IPS DF 6.9 (cell line): ENCODE data around the gene ZBTB49.

Experiments
- DNase-seq: peaks from one replicate; pipeline ENCODE4 v3.0.0-alpha.2; 2013; ENCODE audit warnings: low read depth, low spot score
- H3K27ac ChIP-seq: one replicate; pipeline ENCODE4 v1.5.1; 2013; ENCODE audit warnings: low read length, control low read depth
- H3K27me3 ChIP-seq: 2 replicates; pipeline ENCODE4 v1.6.1; 2013; ENCODE audit warnings: mild to moderate bottlenecking, low read length; ENCODE audit not compliant: control insufficient read depth, insufficient read depth
- H3K36me3 ChIP-seq: 2 replicates; pipeline ENCODE4 v1.6.1; 2013; ENCODE audit warnings: low read length; ENCODE audit not compliant: control insufficient read depth, insufficient read depth
- H3K4me1 ChIP-seq: 2 replicates; pipeline ENCODE4 v1.6.1; 2013; ENCODE audit warnings: low read length; ENCODE audit not compliant: control insufficient read depth, insufficient read depth
- H3K4me3 ChIP-seq: 2 replicates; pipeline ENCODE4 v1.5.1; 2013; ENCODE audit warnings: mild to moderate bottlenecking, low read length
- H3K9me3 ChIP-seq: 2 replicates; pipeline ENCODE4 v1.6.1; 2013; ENCODE audit warnings: low read length, inconsistent platforms; ENCODE audit not compliant: control insufficient read depth, insufficient read depth
- WGBS: extraction: QIAGEN DNeasy Blood & Tissue Kit; methylation state at CpG from one replicate; pipeline ENCODE4 v1.1.7; 2013; ENCODE audit warnings: mixed read lengths, missing lambda C conversion rate; ENCODE audit not compliant: insufficient read length, insufficient coverage; 5-methylcytosine and 5-hydroxymethylcytosine counted together

ZBTB49 gene

DNA sequence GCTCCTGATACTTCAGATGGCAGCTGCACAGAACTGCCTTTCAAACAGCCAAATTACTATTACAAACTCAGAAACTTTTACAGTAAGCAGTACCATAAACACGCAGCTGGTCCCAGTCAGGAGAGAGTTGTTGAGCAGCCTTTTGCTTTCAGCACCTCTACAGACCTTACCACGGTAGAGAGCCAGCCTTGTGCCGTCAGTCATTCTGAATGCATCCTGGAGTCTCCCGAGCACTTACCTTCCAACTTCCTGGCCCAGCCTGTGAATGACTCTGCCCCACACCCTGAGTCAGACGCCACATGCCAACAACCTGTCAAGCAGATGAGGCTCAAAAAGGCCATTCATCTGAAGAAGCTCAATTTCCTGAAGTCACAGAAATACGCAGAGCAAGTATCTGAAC lies 12.4 kb downstream of the ZBTB49 start:
- no peak overlapping the region for H3K27ac ChIP-seq
- DNase-seq: no peak
- no peaks in the 10 kb centered on the region for H3K27me3 ChIP-seq
- WGBS: no CpG with 5 or more reads among the region's 6 CpGs
- no peaks in the 10 kb centered on the region for H3K4me1 ChIP-seq
- no peaks in the 10 kb centered on the region for H3K9me3 ChIP-seq
- no peak overlapping the region for H3K4me3 ChIP-seq
- peaks cover 14% of the 10 kb centered on the region; the same call in 1 of the 2 replicates for H3K36me3 ChIP-seq

DNA sequence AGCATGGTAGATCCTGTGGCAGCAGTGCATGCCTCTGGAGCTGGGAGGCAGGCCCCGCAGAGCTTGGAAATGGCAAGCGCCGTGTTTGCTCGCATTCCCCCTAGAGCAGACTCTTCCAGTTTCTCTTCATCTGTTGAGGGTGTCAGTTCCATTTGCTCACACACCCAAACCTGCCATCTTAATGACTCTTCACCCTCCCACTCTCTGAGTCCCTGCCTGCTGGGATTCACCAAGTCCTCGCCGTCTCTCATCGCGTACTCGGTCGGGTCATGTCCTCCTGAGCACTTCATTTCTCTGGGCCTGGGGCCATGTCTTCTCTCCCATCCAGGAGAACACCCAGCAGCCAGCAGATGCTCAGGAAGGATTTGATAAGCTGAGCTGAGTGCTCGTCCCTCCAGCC lies 16.9 kb downstream of the ZBTB49 start:
- H3K4me1 ChIP-seq: no peaks in the 10 kb centered on the region
- no peak overlapping the region for H3K4me3 ChIP-seq
- no peak overlapping the region for H3K27ac ChIP-seq
- no peak for DNase-seq
- no CpG with 5 or more reads among the region's 11 CpGs for WGBS
- H3K27me3 ChIP-seq: no peaks in the 10 kb centered on the region
- H3K9me3 ChIP-seq: no peaks in the 10 kb centered on the region
- H3K36me3 ChIP-seq: peaks cover 7% of the 10 kb centered on the region; the same call in 1 of the 2 replicates

DNA sequence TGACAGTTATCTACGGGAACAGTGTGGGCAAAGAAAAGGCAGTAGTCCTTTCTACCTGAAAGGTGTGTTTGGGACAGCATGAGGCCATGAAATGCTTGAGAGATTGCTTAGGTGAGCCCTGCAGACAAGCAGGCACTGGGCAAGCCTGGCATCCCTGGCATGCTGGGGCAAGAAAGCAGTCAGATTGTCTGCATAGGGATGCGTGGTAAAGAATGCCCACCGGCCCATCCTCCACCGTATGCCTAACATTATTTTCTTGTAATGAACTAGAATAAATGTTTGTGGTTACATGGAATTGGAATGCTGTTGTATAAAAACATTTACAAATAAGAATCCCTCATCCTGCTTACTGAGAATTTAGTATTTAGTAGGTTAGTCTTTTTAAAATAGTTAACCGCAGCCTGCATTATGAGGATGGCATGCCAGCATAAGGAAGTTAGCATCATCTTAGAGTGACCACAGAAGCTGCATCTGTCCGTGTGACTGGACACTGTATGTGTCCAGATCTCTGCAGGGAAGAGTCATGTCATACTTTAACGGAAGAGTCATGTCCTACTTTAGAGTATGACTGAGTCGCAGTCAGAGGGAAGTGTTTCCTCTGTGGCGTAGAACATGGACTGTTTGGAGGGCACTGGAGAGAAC lies 18.9 kb downstream of the ZBTB49 start:
- no CpG with 5 or more reads among the region's 9 CpGs for WGBS
- Histone ChIP-seq H3K27ac (no peak overlapping the region), H3K9me3 (no peaks in the 10 kb centered on the region), H3K4me3 (no peak overlapping the region), H3K27me3 (no peaks in the 10 kb centered on the region), H3K4me1 (no peaks in the 10 kb centered on the region), H3K36me3 (no peaks in the 10 kb centered on the region)
- DNase-seq: no peak

DNA sequence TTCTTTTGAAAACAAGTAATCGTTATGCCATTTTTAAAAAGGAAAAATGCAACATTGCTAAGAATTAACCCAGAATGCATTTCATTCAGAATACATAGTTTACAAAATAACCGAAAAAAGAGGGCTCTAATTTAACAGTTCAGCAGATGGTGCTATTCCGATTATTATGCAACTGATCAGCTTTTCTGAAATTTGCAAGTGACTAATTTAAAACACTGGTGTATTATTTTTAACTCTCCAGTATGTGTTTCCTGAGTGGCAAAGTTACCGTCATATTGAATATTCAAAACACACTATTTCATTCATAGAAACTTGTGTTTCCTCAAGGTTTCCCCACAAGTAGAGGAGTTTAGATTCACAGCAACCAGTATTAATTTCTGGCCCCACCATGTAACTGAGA lies 21.1 kb downstream of the ZBTB49 start:
- Histone ChIP-seq H3K27ac (no peak overlapping the region), H3K27me3 (no peaks in the 10 kb centered on the region), H3K4me1 (no peaks in the 10 kb centered on the region), H3K4me3 (no peak overlapping the region), H3K36me3 (no peaks in the 10 kb centered on the region), H3K9me3 (no peaks in the 10 kb centered on the region)
- no peak for DNase-seq
- no CpG with 5 or more reads among the region's 4 CpGs for WGBS

DNA sequence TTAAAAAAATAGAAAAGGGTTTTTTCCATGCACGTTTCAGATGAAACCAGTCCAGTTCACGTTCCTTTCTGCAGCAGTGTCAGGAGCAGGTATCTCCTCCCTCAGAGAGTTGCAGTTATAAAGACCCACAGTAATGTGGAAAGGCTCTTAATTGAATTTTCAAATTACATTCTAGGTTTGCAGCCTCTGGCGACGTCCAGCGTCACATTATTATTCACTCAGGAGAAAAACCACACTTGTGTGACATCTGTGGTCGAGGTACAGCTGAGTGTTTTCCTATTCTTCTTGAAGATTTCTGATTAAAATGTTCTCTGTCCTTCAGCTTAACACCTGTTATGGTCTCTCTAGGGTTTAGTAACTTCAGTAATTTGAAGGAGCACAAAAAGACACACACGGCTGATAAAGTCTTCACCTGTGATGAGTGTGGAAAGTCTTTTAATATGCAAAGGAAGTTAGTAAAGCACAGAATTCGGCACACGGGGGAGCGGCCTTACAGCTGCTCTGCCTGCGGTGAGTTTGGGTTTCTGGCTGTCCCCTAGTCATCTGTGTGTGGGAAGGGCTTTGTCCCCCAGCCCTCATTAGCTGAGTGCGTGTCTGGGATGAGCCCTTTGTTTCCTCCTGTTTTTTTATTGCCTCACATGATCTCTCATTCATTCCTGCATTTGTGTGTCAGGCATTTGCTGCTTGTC lies 25.6 kb downstream of the ZBTB49 start:
- no peak for DNase-seq
- H3K4me1 ChIP-seq: no peaks in the 10 kb centered on the region
- no peak overlapping the region for H3K4me3 ChIP-seq
- WGBS: no CpG with 5 or more reads among the region's 12 CpGs
- H3K27ac ChIP-seq: no peak overlapping the region
- no peaks in the 10 kb centered on the region for H3K36me3 ChIP-seq
- H3K27me3 ChIP-seq: no peaks in the 10 kb centered on the region
- H3K9me3 ChIP-seq: no peaks in the 10 kb centered on the region

DNA sequence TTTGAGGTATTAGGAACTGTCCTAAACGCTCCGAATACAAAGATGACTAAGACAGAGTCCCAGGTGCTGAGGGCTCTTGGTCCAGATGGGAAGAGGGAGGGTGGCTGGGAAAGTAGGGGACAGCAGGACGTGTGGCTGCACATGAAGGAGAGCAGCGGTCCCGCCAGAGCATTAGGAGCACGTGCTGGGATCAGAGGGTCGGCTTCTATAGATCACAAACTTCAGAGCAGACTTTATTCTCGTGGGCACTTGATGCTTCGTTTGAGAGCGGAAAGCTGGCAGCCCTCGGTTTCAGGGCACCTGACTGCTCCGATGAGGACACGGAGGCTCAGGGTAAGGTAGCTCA lies 26.1 kb downstream of the ZBTB49 start:
- DNase-seq: no peak
- no CpG with 5 or more reads among the region's 13 CpGs for WGBS
- no peak overlapping the region for H3K27ac ChIP-seq
- H3K9me3 ChIP-seq: no peaks in the 10 kb centered on the region
- no peaks in the 10 kb centered on the region for H3K36me3 ChIP-seq
- H3K4me3 ChIP-seq: no peak overlapping the region
- H3K4me1 ChIP-seq: no peaks in the 10 kb centered on the region
- H3K27me3 ChIP-seq: no peaks in the 10 kb centered on the region

DNA sequence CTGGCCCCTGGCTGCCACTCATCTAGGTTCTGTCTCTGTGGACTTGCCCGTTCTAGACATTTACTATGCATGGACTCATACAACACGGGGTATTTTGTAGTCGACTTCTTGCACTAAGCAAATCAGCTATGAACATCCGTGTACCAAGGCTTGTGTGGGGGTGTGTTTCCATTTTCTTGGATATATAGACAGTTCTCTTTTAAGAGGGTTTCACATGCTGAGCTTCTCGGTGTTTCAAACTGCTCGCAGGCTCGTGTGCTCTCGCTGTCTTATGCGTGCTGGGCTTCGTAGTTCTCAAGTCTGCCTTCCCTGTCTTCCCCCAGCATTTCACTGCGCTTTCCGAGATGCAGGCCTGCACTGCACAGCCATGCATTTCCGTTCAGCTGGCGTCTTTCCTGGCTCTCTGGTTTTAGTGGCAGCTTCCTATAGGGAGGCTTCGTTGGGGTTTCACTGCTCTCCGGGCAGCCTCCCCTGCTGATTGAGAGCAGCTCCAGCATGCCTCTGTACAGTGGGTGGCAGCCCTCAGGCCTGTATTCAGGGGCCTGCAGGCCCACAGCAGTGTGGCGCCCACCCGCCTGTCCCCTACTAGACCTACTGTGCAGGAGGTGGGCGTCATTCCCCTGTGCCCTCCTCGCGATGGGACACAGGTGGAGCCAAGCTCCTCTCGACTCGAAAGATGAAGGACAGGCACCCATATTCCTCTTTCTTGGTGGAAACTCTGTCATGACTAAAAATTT lies 27.6 kb downstream of the ZBTB49 start:
- no peaks in the 10 kb centered on the region for H3K27me3 ChIP-seq
- no peak for DNase-seq
- H3K4me3 ChIP-seq: no peak overlapping the region
- no peaks in the 10 kb centered on the region for H3K36me3 ChIP-seq
- no peak overlapping the region for H3K27ac ChIP-seq
- no peaks in the 10 kb centered on the region for H3K9me3 ChIP-seq
- WGBS: no CpG with 5 or more reads among the region's 23 CpGs
- no peaks in the 10 kb centered on the region for H3K4me1 ChIP-seq

DNA sequence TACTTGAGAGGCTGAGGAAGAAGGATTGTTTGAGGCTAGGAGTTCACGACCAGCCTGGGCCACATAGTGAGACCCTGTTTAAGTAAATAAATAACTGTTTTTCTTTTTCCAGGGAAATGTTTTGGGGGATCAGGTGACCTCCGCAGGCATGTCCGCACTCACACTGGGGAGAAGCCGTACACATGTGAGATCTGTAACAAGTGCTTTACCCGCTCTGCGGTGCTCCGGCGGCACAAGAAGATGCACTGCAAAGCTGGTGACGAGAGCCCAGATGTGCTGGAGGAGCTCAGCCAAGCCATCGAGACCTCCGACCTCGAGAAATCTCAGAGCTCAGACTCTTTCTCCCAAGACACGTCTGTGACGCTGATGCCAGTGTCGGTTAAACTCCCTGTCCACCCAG lies 30.5 kb downstream of the ZBTB49 start:
- Histone ChIP-seq H3K27me3 (no peaks in the 10 kb centered on the region), H3K9me3 (no peaks in the 10 kb centered on the region), H3K4me3 (no peak overlapping the region), H3K36me3 (no peaks in the 10 kb centered on the region), H3K4me1 (no peaks in the 10 kb centered on the region), H3K27ac (no peak overlapping the region)
- no CpG with 5 or more reads among the region's 15 CpGs for WGBS
- no peak for DNase-seq

DNA sequence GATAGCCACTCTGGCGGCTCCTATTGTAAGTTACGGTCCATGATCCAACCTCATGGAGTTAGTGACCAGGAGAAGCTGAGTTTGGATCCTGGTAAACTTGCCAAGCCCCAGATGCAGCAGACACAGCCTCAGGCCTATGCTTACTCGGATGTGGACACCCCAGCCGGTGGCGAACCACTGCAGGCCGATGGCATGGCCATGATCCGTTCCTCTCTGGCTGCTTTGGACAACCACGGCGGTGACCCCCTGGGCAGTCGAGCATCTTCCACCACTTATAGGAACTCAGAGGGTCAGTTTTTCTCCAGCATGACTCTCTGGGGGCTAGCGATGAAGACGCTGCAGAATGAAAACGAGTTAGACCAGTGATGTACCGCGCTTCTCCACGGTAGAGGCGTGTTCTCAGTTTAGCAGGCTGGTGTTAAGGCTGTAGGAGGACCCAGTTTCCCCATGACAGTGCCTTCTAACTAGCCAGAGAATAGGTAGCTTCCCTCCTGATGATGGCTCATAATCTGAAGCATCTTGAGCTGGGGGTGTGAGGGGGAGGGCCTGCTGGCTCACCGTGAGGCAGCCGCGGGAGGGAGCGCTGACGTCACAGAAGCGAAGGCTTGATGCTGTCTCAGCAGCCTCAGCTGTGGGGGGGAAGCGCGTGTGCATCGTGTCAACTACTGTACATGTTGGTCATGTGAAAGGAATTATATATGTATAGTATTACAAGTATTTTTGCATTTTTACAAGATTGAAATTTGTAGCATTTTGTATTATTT lies 31.1 kb downstream of the ZBTB49 start:
- WGBS: no CpG with 5 or more reads among the region's 26 CpGs

DNA sequence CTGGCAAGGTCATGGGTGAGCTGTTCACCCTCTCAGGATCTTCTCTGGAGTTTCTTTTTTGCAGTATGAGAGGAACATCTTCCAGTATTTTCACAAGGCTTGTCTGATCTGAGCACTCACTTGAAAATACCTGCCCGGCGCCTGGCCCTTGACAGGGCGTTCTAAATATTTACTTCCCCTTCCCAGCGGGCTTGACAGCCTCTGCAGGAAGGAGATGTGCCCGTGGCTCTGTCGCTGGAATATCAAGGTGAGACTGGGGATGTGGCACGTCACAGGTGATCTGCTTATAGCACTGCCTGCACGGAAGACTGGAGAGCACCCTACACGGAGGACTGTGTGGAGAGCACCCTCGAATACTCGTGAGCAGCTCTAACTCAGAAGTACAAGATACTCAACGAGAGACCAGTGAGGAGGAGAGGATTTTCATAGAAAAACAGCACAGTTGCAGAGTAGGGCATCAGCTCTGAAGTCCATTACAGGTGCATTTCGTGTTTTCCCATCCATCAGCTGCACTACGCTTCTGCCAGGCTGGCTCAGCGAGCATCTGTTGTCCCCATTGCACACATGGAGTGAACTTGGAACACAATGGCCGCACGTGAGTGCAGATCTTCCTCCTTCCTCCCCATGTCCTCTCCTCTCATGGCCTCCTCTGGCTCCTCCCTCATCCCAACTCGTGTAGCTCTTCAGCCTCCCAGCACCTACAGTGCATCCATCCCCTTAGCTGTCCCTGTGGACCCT lies 32.1 kb downstream of the ZBTB49 start:
- Histone ChIP-seq H3K4me1 (no peaks in the 10 kb centered on the region), H3K27me3 (no peaks in the 10 kb centered on the region), H3K27ac (no peak overlapping the region), H3K4me3 (no peak overlapping the region), H3K9me3 (no peaks in the 10 kb centered on the region), H3K36me3 (no peaks in the 10 kb centered on the region)
- DNase-seq: no peak
- WGBS: no CpG with 5 or more reads among the region's 18 CpGs

More for the DNA sequence above, 31.1 kb downstream of the ZBTB49 start:
- no peaks in the 10 kb centered on the region for H3K9me3 ChIP-seq
- no peak for DNase-seq
- H3K4me3 ChIP-seq: no peak overlapping the region
- H3K27ac ChIP-seq: no peak overlapping the region
- H3K4me1 ChIP-seq: no peaks in the 10 kb centered on the region
- no peaks in the 10 kb centered on the region for H3K27me3 ChIP-seq
- no peaks in the 10 kb centered on the region for H3K36me3 ChIP-seq
